ENCODE results near the gene BRPF1.

- TF ChIP-seq CTCF (IDR thresholded peaks at IDR 0.05; ENCODE audit: low read depth, low read length, missing input control) (no peak), TAF1 (conservative IDR thresholded peaks at IDR 0.05) (no peak), RAD21 (IDR thresholded peaks at IDR 0.05) (no peak), EGR1 (IDR thresholded peaks at IDR 0.05; ENCODE audit: low read depth in 2 of 2) (no peak), JUND (IDR thresholded peaks at IDR 0.05) (no peak), RXRA (IDR thresholded peaks at IDR 0.05) (no peak), SP1 (IDR thresholded peaks at IDR 0.05) (no peak), GABPA (IDR thresholded peaks at IDR 0.05 in 1 of 2, conservative IDR thresholded peaks at IDR 0.05 in 1 of 2) (no peak), ATF3 (IDR thresholded peaks at IDR 0.05) (no peak), FOXA1 (IDR thresholded peaks at IDR 0.05) (no peak), REST (IDR thresholded peaks at IDR 0.05) (peak; percentile 99), HNF4G (IDR thresholded peaks at IDR 0.05) (no peak)
- TF ChIP-seq, protein P1, sequence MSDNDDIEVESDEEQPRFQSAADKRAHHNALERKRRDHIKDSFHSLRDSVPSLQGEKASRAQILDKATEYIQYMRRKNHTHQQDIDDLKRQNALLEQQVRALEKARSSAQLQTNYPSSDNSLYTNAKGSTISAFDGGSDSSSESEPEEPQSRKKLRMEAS (IDR thresholded peaks at IDR 0.05) = no peak
- TF ChIP-seq, protein P2, sequence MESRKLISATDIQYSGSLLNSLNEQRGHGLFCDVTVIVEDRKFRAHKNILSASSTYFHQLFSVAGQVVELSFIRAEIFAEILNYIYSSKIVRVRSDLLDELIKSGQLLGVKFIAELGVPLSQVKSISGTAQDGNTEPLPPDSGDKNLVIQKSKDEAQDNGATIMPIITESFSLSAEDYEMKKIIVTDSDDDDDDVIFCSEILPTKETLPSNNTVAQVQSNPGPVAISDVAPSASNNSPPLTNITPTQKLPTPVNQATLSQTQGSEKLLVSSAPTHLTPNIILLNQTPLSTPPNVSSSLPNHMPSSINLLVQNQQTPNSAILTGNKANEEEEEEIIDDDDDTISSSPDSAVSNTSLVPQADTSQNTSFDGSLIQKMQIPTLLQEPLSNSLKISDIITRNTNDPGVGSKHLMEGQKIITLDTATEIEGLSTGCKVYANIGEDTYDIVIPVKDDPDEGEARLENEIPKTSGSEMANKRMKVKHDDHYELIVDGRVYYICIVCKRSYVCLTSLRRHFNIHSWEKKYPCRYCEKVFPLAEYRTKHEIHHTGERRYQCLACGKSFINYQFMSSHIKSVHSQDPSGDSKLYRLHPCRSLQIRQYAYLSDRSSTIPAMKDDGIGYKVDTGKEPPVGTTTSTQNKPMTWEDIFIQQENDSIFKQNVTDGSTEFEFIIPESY (IDR thresholded peaks at IDR 0.05) = no peak
Observed at GRCh38 chr3:9704347-9705322, 26.9 kb upstream of the BRPF1 start.
